T-helper 1 cell treated with Interleukin-12 subunit alpha and Interleukin-12 subunit beta and Interleukin-4 antibody, amounts not matched to agents 30 ng/mL and 1 ng/mL, for 36 hours (primary cell): Measurements from ENCODE around the gene ZBTB4. TPM values are rescaled to one million over a fixed set of nuclear protein-coding genes. Genes with fewer than 3 reads are reported as not detected.
"Not testable (repeated sequence)": the region's sequence is repeated elsewhere in the genome, so short reads cannot be mapped to it uniquely, and the experiment has no call there.

Experiments
- intact Hi-C: fragments of 100-400 bp; cut with micrococcal nuclease; formaldehyde crosslinking; loops from one replicate; pipeline ENCODE4 v1.15.1; 2024
- total RNA-seq: library from RNA; stranded (reverse); gene quantifications from 2 replicates; pipeline ENCODE4 v1.2.3, GENCODE V29; 2022

ZBTB4 gene
- total RNA-seq, 1 donor from 2014 or later: 26.5 TPM

DNA sequence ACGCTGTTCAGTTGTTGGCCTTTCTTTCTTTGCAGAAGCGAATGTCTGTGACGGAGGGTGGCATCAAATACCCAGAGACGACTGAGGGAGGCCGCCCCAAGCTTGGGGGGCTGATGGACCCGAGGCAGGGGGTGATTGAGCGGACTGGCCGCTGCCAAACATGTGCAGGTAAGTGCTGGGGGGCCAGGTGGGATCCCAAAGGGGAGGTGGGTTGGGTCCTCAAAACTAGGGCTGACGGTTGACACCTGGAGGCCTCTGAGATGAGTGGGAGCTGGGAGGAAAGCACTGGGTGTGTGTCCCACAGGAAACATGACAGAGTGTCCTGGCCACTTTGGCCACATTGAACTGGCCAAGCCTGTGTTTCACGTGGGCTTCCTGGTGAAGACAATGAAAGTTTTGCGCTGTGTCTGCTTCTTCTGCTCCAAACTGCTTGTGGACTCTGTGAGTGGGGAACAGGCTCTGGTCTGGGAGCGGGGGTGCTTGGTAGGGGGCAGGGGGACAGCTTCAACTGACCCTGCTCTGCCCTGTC, 16.5 kb upstream of the ZBTB4 start:
- intact Hi-C loops: no loop called here

DNA sequence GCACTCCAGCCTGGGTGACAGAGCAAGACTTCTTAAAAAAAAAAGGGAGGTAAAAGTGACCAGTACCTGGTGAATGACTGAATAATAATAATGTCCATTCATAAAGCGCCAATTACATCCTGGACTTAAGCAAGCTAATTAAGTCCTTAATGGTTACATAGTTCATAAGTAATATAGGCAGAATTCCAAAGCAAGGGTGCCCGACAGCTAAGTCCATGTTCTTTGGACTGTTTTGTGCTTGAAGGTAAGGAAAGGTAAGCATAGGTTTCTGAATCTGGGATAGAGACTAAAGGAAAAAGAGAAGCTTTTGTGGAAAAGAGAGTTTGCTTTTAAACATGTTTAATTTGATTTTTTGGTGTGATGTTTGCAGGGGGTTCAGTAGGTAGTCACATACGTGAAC, 14.5 kb upstream of the ZBTB4 start:
- intact Hi-C loops: no loop called here

GRCh38 chr17:7491583-7491982, 12.2 kb upstream of the ZBTB4 start:
- intact Hi-C loops: no loop called here

GRCh38 chr17:7490144-7490543, 10.7 kb upstream of the ZBTB4 start:
- intact Hi-C loops: no loop called here

- intact Hi-C loops: no loop called here
These were observed 6.8 kb upstream of the ZBTB4 start for GRCh38 chr17:7486181-7486580.

DNA sequence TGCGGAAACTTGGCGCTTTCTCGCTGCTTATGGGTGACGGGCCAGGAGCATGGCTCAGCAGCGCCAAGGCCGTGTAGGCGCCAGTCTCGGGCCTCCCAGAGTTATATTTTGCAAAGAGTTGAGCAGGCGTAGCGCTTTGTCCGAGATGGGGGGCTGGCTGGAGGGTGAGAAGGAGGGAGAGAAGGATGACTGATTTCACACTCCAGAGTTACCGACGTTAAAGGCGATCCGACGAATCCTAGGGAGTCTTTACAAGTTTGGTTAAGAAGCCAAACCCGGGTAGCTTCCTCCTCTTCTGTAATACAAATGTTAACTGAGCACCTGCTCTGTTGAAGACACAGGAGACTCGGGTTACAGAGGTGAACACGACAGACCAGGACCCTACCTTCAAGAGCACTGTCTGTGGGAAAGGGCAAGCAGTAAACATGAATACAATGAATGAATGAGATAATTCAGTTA, 5.5 kb upstream of the ZBTB4 start:
- intact Hi-C loops: loop anchor here (1.0 to 5.0 kb wide), 15 partner anchors 30 to 672 kb away; partner anchors contain the start of genes EIF5A, KCTD11, NEURL4 and PLSCR3

DNA sequence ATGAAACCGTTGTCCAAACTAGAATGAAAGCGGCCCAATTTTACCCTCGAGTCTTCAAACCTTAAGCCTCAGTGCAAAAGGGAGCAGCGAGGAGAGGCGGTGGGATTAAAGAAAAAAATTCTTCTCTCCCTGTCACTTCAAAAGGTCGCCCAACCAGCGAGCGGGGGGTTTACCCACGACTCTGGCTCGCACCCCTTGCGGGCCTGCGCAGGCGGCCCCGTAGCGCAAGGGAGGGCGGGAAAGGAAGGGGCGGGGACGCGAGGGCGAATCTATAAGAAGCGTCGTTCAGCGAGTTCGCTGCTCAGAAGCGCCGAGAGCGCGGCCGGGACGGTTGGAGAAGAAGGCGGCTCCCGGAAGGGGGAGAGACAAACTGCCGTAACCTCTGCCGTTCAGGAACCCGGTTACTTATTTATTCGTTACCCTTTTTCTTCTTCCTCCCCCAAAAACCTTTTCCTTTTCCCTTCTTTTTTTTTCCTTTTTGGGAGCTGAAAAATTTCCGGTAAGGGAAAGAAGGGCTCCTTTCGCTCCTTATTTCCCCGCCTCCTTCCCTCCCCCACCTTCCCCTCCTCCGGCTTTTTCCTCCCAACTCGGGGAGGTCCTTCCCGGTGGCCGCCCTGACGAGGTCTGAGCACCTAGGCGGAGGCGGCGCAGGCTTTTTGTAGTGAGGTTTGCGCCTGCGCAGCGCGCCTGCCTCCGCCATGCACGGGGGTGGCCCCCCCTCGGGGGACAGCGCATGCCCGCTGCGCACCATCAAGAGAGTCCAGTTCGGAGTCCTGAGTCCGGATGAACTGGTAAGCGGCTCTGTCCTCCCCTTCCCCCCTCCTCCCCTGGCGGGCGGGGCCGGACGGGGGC, 4.9 kb upstream of the ZBTB4 start, which contains the start of gene POLR2A:
Gene POLR2A, plus strand, starts transcription at position 300 of the 852 bp plus-strand sequence.
- intact Hi-C loops: loop anchor here (1.0 to 5.0 kb wide), 15 partner anchors 29 to 673 kb away; partner anchors contain the start of genes EIF5A, KCTD11, NEURL4 and PLSCR3

DNA sequence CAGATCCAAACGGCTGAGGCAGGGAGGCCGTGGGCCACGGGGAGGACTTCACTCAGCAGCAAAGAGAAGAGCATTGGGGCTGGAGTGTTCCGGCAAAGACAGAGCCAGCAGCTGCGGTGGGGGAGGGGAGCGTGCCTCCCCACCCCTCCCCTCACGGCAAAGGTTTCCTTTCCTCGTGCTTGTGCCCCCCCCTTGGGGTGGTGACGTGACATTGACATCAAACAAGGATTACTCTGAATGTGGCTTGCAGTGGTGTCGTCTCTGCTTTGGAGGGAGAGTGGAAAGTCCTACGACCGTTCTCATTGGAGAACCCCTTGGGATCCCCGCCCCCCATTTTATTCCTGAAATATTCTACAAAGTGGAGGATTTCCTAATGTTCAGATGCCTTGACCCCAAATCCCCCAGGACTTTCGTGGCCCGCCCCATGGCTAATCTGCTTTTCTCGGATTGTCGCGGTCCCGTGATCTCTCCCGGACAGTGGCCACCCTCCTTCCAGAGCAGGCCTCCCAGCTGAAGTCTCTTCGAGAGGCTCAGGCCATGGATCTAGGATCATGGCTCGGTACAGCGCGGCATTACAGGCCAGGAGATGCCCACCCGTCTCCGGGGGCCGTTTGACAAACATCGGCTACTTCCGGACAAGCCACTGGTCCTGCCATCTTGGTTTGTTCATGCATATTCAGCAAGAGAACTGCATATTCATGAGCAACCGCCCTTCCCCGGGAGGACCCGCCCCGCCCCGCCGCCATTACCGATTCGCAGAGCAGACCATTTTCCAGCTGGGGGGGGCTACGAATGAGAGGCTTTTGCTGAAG, 4.0 kb upstream of the ZBTB4 start:
- intact Hi-C loops: loop anchor here (1.0 to 5.0 kb wide), 18 partner anchors 28 to 673 kb away; partner anchors contain the start of genes EIF5A, ELP5, KCTD11 and NEURL4

DNA sequence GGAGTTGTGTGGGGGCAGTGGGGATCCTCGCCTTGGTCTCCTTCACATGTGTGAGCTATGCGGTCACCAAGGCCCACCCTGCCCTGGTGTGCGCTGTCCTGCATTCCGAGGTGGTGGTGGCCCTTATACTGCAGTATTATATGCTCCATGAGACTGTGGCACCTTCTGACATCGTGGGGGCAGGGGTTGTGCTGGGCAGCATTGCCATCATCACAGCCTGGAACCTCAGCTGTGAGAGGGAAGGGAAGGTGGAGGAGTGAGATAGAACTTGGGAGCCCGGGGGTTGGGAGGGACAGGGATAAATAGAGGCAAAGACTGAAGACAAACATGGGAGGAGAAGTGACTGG, 3.3 kb upstream of the ZBTB4 start:
- intact Hi-C loops: loop anchor here (1.0 to 5.0 kb wide), 4 partner anchors 230 to 445 kb away; partner anchors contain the start of genes ELP5 and SLC16A13

GRCh38 chr17:7481842-7482741, 2.7 kb upstream of the ZBTB4 start:
- intact Hi-C loops: loop anchor here (2.0 to 5.0 kb wide), 2 partner anchors 361 to 445 kb away; partner anchors contain the start of gene SLC16A13

DNA sequence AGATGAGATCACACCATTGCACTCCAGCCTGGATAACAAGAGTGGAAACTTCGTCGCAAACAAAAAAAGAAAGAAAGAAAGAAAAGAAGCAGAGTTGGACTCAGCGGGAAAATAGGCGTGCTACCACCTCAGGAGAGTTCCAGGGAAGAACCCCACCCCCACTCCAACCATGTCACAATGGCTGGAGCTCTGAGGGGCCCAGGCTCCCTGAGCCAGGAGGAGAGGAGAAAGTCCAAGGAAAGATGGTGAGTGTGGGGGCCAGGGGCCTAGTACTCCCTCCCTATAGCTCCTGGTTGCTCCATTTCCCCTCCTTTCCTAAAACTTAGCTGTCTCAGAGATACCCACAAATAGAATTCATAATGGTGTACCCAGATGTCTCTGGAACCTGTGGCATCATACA, 1.8 kb upstream of the ZBTB4 start, which contains the start of gene SLC35G6:
Gene SLC35G6, plus strand, starts transcription at position 172 of the 400 bp plus-strand sequence. Its CDS starts 71 bp downstream, at position 243.
- intact Hi-C loops: loop anchor here (5.0 kb wide), 1 partner anchor 444 kb away; the partner anchor contains the start of gene SLC16A13

- intact Hi-C loops: loop anchor here (5.0 kb wide), 1 partner anchor 443 kb away; the partner anchor contains the start of gene SLC16A13
These were observed 606 bp upstream of the ZBTB4 start for GRCh38 chr17:7480089-7480384.

- intact Hi-C loops: loop anchor here (1.0 kb wide), 1 partner anchor 23 kb away; no protein-coding TSS in a partner anchor
These were observed 887 bp downstream of the ZBTB4 start for GRCh38 chr17:7478276-7479212.

DNA sequence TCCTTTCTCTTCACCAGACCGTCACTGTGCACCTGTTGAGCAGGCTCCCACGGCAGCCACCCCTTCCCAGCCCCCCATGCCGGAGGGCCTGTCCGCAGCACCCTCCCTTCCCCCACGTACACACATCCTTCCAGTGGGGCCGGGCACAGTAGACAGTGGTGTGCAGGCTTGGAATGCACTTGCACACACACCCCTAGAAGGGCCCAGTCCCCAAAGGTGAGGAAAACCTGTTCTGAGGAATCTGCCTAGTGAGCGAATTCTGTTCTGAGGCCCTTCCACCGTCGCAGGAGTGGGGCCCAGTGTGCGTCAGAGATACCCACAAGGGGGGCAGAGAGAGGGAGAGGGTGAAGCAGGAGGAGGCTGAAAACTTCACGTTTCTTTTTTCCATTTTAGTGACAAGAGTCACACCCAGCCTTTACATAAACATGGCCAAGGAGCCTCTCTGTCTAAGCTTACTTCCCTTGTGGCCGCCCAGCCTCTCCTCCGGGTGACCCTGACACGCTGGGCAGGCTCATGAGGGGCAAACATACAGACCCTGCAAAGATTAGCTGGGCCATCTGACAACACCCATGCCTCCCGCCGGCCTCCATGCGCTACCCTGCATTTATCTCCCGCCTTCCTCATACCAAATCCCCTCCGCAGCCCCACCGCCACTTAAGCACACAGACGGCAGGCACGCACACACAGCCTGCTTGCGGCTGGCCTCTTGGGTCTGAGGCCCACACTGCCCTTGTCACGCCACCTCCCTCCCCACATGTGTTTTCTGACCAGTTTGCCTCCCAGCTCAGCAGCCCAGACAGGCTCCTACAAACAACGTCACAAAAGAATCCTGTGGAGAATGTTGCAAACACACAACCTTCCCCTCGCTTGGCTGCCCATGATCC, 1.8 kb downstream of the ZBTB4 start:
- intact Hi-C loops: no loop called here

- intact Hi-C loops: no loop called here
These were observed 2.5 kb downstream of the ZBTB4 start for GRCh38 chr17:7476951-7477350.

- intact Hi-C loops: no loop called here
These were observed 2.9 kb downstream of the ZBTB4 start for GRCh38 chr17:7476494-7476893.

DNA sequence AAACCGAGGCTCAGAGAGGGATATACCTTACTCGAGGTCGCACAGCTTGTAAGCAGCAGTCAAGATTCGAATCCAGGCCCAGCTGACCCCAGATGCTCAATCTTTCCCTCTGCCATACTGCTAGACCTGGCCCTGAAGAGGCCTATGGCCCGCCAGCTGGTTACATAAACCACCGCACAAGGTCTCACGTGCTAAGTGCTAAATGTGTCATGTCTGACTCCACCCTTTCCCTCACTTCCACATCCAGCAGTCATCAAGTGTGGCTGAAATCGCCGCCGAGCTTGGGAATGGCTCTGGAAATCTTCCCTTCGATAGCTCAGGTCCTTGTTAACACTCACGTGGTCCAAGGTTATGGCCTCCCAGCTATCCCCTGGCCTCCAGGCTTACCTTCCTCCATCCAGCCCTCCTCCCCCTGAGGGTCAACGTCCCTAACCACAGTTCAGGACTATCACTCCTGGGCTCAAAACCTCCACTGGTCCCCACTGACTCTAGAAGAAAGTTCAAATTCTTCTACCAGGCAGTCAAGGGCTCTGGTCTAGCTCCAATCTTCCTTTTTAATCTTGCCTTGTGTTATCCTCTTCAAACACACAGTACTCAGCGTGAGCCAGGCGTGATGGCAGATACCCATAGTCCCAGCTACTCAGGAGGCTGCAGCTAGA, 3.5 kb downstream of the ZBTB4 start:
- intact Hi-C loops: no loop called here

DNA sequence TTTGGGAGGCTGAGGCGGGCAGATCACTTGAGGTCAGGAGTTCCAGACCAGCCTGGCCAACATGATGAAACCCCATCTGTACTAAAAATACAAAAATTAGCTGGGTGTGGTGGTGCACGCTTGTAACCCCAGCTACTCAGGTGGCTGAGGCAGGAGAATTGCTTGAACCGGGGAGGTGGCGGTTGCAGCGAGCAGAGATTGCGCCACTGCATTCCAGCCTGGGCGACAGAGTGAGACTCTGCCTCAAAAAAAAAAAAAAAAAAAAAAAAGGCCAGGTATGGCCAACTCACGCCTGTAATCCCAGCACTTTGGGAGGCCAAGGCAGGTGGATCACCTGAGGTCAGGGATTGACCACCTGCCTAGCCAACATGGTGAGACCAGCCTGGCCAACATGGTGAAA, 4.7 kb downstream of the ZBTB4 start:
- intact Hi-C loops: not testable (repeated sequence)
